Mucosa of rectum (tissue), 2 donors: ENCODE measurements around the gene CCSER1.

Experiments
- H3K27ac ChIP-seq, 2 donors: one replicate each; pipeline ENCODE4 v1.7.0; 2013; ENCODE audit warnings: inconsistent platforms in 2 of 2, low read depth in 2 of 2, low read length in 2 of 2
- H3K27me3 ChIP-seq, 2 donors: one replicate each; pipeline ENCODE4 v1.7.0; 2013; ENCODE audit warnings: low read length in 2 of 2; ENCODE audit not compliant: control insufficient read depth in 2 of 2, insufficient read depth in 2 of 2
- H3K36me3 ChIP-seq, 2 donors: one replicate each; pipeline ENCODE4 v1.7.0; 2013; ENCODE audit warnings: low read length in 2 of 2; ENCODE audit not compliant: control insufficient read depth in 2 of 2, insufficient read depth in 2 of 2
- H3K4me1 ChIP-seq, 2 donors: one replicate each; pipeline ENCODE4 v1.7.0; 2013; ENCODE audit warnings: low read length in 2 of 2, mild to moderate bottlenecking in 1 of 2; ENCODE audit not compliant: control insufficient read depth in 2 of 2, insufficient read depth in 2 of 2
- H3K4me3 ChIP-seq, 2 donors: one replicate each; pipeline ENCODE4 v1.7.0; 2013; ENCODE audit warnings: low read length in 2 of 2
- H3K9ac ChIP-seq, 2 donors: one replicate each; pipeline ENCODE4 v1.7.0; 2013; ENCODE audit warnings: low read length in 2 of 2, low read depth in 1 of 2, mild to moderate bottlenecking in 1 of 2
- H3K9me3 ChIP-seq, 2 donors: one replicate each; pipeline ENCODE4 v1.7.0; 2013; ENCODE audit warnings: low read length in 2 of 2; ENCODE audit not compliant: control insufficient read depth in 2 of 2
- donor health status: healthy.
- donor health status: Normal muscosa, but diverticular disease.

The CCSER1 gene

GRCh38 chr4:90186229-90186628, 59.0 kb downstream of the CCSER1 start:
- H3K9ac ChIP-seq = no peak overlapping the region
- no peak overlapping the region for H3K27ac ChIP-seq
- peaks cover 3 to 10% of the 10 kb centered on the region in 2 donors for H3K4me1 ChIP-seq
- no peaks in the 10 kb centered on the region for H3K36me3 ChIP-seq
- H3K27me3 ChIP-seq = no peaks in the 10 kb centered on the region
- no peak overlapping the region for H3K4me3 ChIP-seq
- H3K9me3 ChIP-seq = no peaks in the 10 kb centered on the region

- Histone ChIP-seq H3K9me3 (no peaks in the 10 kb centered on the region), H3K36me3 (no peaks in the 10 kb centered on the region), H3K4me3 (no peak overlapping the region), H3K27me3 (no peaks in the 10 kb centered on the region), H3K9ac (no peak overlapping the region), H3K4me1 (peaks cover 3 to 9% of the 10 kb centered on the region in 2 donors), H3K27ac (no peak overlapping the region)
Measured at GRCh38 chr4:90187148-90187884, 60.1 kb downstream of the CCSER1 start.

DNA sequence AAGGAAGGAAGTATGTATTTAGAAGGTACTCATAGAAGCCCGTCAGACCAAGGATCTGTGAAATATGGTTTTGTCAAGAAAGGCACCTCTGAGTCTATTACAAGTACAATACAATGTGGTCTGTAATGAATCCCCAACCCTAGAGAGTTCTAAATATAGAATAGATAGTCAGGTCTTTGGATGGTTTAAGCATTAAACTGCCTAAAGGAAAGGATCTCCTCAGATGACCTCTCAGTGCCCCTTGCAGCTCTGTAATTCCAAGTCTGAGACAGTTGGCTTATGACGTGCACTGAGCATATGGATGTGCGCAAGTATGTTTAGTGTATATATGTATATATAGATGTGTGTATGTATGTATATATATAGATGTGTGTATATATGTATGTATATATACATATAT, 62.0 kb downstream of the CCSER1 start:
- no peak overlapping the region for H3K9ac ChIP-seq
- no peaks in the 10 kb centered on the region for H3K36me3 ChIP-seq
- no peak overlapping the region for H3K27ac ChIP-seq
- H3K27me3 ChIP-seq = no peaks in the 10 kb centered on the region
- H3K4me1 ChIP-seq = peaks cover 0 to 3% of the 10 kb centered on the region in 2 donors
- no peak overlapping the region for H3K4me3 ChIP-seq
- no peaks in the 10 kb centered on the region for H3K9me3 ChIP-seq

- no peaks in the 10 kb centered on the region for H3K36me3 ChIP-seq
- H3K9me3 ChIP-seq = no peaks in the 10 kb centered on the region
- no peaks in the 10 kb centered on the region for H3K27me3 ChIP-seq
- H3K4me1 ChIP-seq = peaks cover 0 to under 1% of the 10 kb centered on the region in 2 donors
- H3K9ac ChIP-seq = no peak overlapping the region
- no peak overlapping the region for H3K4me3 ChIP-seq
- no peak overlapping the region for H3K27ac ChIP-seq
Measured at GRCh38 chr4:90189946-90190345, 62.8 kb downstream of the CCSER1 start.

DNA sequence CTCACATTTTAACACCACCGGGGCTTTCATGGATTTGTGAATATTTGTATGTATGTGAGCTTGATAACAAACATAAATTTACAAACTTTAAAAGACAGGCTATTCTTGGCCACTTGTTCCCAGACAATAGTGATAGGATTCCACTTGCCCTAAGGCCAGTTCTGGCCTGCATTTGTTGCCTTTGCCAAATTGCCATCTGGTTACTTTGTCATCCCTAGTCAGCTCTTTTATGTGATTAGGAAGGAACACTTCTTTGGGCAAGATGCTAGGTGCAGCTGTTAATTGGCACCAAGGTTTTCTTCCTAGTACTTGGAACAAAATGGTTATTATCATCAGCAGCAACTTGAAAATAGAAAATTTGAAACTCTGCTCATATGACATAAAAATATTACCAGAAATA, 63.3 kb downstream of the CCSER1 start:
- Histone ChIP-seq H3K27me3 (no peaks in the 10 kb centered on the region), H3K36me3 (no peaks in the 10 kb centered on the region), H3K9me3 (no peaks in the 10 kb centered on the region), H3K4me3 (no peak overlapping the region), H3K9ac (no peak overlapping the region), H3K27ac (no peak overlapping the region), H3K4me1 (no peaks in the 10 kb centered on the region)

- Histone ChIP-seq H3K36me3 (no peaks in the 10 kb centered on the region), H3K27ac (no peak overlapping the region), H3K4me3 (no peak overlapping the region), H3K27me3 (no peaks in the 10 kb centered on the region), H3K9me3 (no peaks in the 10 kb centered on the region), H3K9ac (no peak overlapping the region), H3K4me1 (no peaks in the 10 kb centered on the region)
Measured at GRCh38 chr4:90198086-90198847, 71.1 kb downstream of the CCSER1 start.

GRCh38 chr4:90207887-90208454, 80.8 kb downstream of the CCSER1 start:
- Histone ChIP-seq H3K4me3 (no peak overlapping the region), H3K27ac (no peak overlapping the region), H3K36me3 (no peaks in the 10 kb centered on the region), H3K27me3 (no peaks in the 10 kb centered on the region), H3K9me3 (no peaks in the 10 kb centered on the region), H3K9ac (no peak overlapping the region), H3K4me1 (no peaks in the 10 kb centered on the region)

DNA sequence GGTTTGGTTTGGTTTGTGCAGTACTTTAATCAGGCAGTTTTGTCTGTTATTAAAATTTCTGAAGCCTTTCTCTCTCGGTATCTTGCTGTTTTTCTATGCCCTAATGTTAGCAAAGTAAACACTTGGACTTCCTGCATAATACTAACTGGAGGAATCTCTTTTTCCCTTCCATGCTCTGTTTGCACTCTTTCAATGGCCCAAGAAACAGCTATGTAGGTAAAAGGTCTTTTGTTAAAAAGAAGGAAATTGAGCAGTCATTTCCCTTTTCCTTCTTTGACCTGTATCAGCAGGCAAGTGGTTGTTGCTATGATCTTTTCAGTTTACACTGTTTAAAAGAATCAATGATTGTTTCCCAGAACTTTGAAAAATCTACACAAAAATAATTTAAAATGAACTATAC, 82.7 kb downstream of the CCSER1 start:
- H3K9me3 ChIP-seq = no peaks in the 10 kb centered on the region
- no peak overlapping the region for H3K4me3 ChIP-seq
- no peaks in the 10 kb centered on the region for H3K36me3 ChIP-seq
- H3K27me3 ChIP-seq = no peaks in the 10 kb centered on the region
- H3K4me1 ChIP-seq = no peaks in the 10 kb centered on the region
- H3K27ac ChIP-seq = no peak overlapping the region
- H3K9ac ChIP-seq = no peak overlapping the region

- Histone ChIP-seq H3K4me3 (no peak overlapping the region), H3K27ac (no peak overlapping the region), H3K9me3 (no peaks in the 10 kb centered on the region), H3K27me3 (no peaks in the 10 kb centered on the region), H3K9ac (no peak overlapping the region), H3K36me3 (no peaks in the 10 kb centered on the region), H3K4me1 (peaks cover 0 to 4% of the 10 kb centered on the region in 2 donors)
Measured at GRCh38 chr4:90211174-90211573, 84.0 kb downstream of the CCSER1 start.

DNA sequence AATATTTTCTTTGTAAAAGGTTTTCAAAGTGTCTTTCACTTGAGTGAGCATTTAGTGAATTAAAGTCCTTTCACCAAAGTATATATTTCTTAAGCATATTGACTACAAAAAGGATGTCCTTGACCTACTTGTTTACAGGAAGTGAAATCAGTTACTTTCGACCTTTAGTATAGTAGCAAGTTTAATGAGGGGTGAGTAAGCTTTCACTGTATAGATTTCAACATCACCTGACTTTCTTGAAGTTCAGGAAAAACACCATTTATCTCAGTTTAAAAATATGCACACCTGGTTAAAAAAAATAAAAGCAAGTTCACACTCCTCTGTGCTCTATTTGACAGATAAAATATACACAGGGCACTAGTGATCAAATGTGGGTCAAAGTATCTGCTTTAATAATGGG, 88.1 kb downstream of the CCSER1 start:
- H3K27ac ChIP-seq = no peak overlapping the region
- H3K9ac ChIP-seq = no peak overlapping the region
- H3K27me3 ChIP-seq = no peaks in the 10 kb centered on the region
- no peaks in the 10 kb centered on the region for H3K36me3 ChIP-seq
- no peaks in the 10 kb centered on the region for H3K9me3 ChIP-seq
- H3K4me1 ChIP-seq = peaks cover 0 to 4% of the 10 kb centered on the region in 2 donors
- H3K4me3 ChIP-seq = no peak overlapping the region
